H1 (cell line): ENCODE results near the gene POFUT2. TPM values are rescaled to one million over a fixed set of nuclear protein-coding genes. Genes with fewer than 3 reads are reported as not detected.

Experiments used
- BRCA1 ChIP-seq: IDR thresholded peaks from 2 replicates; pipeline ENCODE4 v1.6.1; 2012; ENCODE audit warnings: low read depth, low read length, improper control_type of control experiment
- CBX5 ChIP-seq: fragments of 300-800, 300-1000 bp; sonication (generic); IDR thresholded peaks from 2 replicates; pipeline ENCODE4 v1.7.1; 2016; ENCODE audit warnings: antibody characterized with exemption, low read length, low read depth
- CHD2 ChIP-seq: IDR thresholded peaks from 2 replicates; pipeline ENCODE4 v1.6.1; 2012; ENCODE audit warnings: low read length, improper control_type of control experiment
- EP300 ChIP-seq, 2 experiments: IDR thresholded peaks; 1 replicate in 1 of 2; 2 replicates in 1 of 2; pipeline ENCODE4 v1.6.1; 2011 to 2012; ENCODE audit warnings: low read depth in 2 of 2, low read length in 2 of 2, mild to moderate bottlenecking in 2 of 2, borderline replicate concordance in 1 of 2, inconsistent platforms in 1 of 2, moderate library complexity in 1 of 2
- GTF2F1 ChIP-seq: IDR thresholded peaks from 2 replicates; pipeline ENCODE4 v1.6.1; 2012; ENCODE audit warnings: low read depth, low read length, improper control_type of control experiment, borderline replicate concordance
- SAP30 ChIP-seq: fragments of 300-600 bp; sonication (generic); IDR thresholded peaks from 2 replicates; pipeline ENCODE4 v1.7.1; 2012; ENCODE audit warnings: low read length, moderate library complexity, mild to moderate bottlenecking, inconsistent platforms; ENCODE audit not compliant: insufficient read depth, insufficient replicate concordance
- SP4 ChIP-seq: IDR thresholded peaks from 2 replicates; pipeline ENCODE4 v1.6.1; 2012; ENCODE audit warnings: low read length, inconsistent platforms
- TEAD4 ChIP-seq: IDR thresholded peaks from 2 replicates; pipeline ENCODE4 v1.6.1; 2012; ENCODE audit warnings: low read depth, low read length, inconsistent platforms, mixed read lengths
- polyA plus RNA-seq, 7 experiments: library from polyadenylated mRNA; depleted of rRNA in 3 of 7; stranded (reverse) in 5 of 7; unstranded in 2 of 7; fragments of >200 nt in 5 of 7; fragments of 200-250 nt in 2 of 7; gene quantifications; 1 replicate in 5 of 7; 2 replicates in 1 of 7; 4 replicates in 1 of 7; pipeline versions ENCODE4 v1.2.1 to v1.2.3, GENCODE V29; 2011 to 2013; ENCODE audit warnings: missing spikeins in 2 of 7, mixed read lengths in 2 of 7
- total RNA-seq: library from RNA; stranded (reverse); fragmentation: NEBNext Ultra II Directional; extraction: Animal tissue kit (Norgen Biotek cat#: 25700); gene quantifications from 2 replicates; pipeline ENCODE4 v1.2.1, GENCODE V29; 2021

POFUT2 gene
- total and polyA plus RNA-seq, 2 of the 8 experiments (the other 6 are each of a cell fraction or from before 2014, with no cell fraction given): 13.7 to 32.1 TPM

DNA sequence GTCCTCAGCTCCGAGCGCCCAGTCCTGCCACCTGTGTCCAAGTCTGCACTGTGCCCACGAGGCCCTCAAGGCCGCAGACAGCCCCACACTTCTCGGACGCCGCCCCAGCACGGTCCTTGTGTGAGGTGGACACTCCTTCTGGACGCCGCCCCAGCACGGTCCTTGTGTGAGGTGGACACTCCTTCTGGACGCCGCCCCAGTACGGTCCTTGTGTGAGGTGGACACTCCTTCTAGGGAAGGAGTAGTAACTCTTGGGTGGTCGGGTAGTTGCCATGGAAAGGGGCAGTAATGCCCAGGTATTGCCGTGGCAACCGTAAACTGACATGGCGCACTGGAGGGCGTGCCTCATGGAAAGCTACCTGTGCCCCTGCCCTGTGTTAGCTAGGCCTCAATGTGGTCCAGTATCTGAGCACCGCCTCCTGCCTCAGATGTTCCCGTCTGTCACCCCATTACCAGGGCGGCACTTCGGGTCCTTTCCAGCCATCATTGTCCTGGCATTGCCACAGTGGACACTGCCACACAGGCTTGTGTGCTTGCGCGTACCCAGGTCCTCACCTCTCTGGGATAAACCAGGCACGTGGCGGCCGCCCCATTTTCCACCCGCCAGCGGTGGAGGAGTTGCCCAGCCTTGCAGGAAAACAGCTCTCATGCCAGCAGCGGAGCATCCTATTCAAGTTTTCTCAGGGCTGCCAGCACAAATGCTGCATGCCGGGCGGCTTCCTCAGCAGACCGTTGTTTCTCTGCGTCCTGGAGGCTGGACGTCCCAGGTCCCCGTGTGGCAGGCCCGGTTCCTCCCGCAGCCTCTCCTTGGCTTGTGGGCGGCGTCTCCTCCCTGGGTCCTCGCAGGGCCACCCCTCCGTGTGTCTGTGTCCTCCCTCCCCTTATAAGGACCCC, 40.8 kb upstream of the POFUT2 start (continued):
- TF ChIP-seq EP300 (IDR thresholded peaks at IDR 0.05; ENCODE audit: borderline replicate concordance in 1 of 2, low read depth in 2 of 2, low read length in 2 of 2): no peak
- no peak for TF ChIP-seq GTF2F1
- TF ChIP-seq CHD2: no peak
- no peak for TF ChIP-seq SP4
- TF ChIP-seq CBX5: no peak
- TF ChIP-seq TEAD4: no peak
- no peak for TF ChIP-seq SAP30
- no peak for TF ChIP-seq BRCA1
